HG03342 (cell line): ENCODE measurements around the gene TRAF2.

ENCODE experiments used
- ATAC-seq: cut with Tn5 transposase; IDR thresholded peaks from one replicate; pipeline ENCODE4 v1.9.1; 2021; ENCODE audit warnings: mild to moderate bottlenecking, moderate library complexity; ENCODE audit not compliant: unreplicated experiment

Gene TRAF2

GRCh38 chr9:136973618-136974617, 87.6 kb downstream of the TRAF2 start:
- ATAC-seq: no peak

DNA sequence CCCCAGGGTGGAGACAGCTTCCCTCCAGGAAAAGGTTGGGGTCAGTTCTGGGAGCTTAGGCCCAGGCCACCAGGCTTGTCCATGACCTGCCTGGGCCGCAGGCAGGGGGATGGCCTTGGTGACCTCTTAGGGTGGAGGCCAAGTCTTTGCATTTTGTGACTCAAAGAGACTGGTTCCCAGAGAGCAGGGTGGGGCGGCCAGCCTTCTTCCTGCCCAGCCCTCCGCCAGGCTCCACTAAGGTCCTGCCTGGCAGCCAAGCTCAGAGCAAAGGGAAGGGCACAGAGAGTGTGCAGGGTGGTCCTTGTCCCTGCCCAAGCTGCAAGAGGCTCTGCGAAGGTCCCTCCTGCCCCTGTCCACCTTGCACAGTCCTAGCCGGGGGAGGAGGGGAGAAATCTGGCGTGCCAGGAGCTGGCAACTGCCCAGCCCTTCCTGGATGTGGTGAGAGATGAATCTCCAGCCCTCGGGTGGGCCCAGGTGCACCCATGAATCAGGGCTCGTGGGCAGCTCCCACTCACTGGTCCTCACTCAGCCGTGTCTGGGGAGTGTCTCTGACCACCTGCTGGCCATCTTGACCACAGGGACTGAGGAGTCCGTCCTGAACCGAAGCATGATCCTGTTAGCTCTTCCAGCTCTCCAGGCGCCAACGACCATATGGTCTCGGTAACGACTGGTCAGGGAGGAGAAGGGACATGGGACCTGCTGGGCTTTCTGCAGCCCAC, 88.7 kb downstream of the TRAF2 start:
- ATAC-seq: no peak

DNA sequence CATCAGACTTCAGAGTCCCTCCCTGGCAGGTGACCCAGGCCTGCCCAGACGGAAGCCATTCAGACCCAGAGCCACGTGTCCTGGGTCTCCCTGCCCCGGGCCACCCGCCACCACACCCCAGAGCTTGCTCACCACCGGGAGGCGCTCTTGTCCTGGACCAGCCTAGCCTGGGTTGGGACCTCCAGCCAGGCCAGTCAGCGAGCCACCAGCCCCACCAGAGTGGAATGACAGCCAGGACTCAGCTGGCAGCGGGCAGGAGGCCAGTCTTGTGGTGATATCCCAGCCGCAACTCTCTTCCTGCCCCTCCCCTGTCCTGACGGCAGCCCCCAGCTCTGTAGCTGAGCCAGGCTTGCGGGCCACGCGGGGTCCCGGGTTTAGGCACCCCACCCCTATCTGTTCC, 89.3 kb downstream of the TRAF2 start:
- no peak for ATAC-seq
